Measurements from ENCODE around the gene B3GLCT. TPM values are rescaled to one million over a fixed set of nuclear protein-coding genes. Genes with fewer than 3 reads are reported as not detected.
"Not testable (repeated sequence)": the region's sequence is repeated elsewhere in the genome, so short reads cannot be mapped to it uniquely, and the experiment has no call there.

Gene B3GLCT
- total RNA-seq, 2 experiments from 2014 or later, result 4.6 to 4.7 TPM

GRCh38 chr13:31328549-31329235 lies 128.9 kb downstream of the B3GLCT start:
- Mint-ChIP-seq H3K27ac (no peak overlapping the region), H3K27me3 (no peaks in the 10 kb centered on the region), H3K9me3 (no peaks in the 10 kb centered on the region), H3K4me1 (no peaks in the 10 kb centered on the region), H3K36me3 (ENCODE audit: low read depth) (no peaks in the 10 kb centered on the region), H3K4me3 (no peak overlapping the region)
- DNase-seq, result no peak
- ChIA-PET CTCF (no interaction called here), POLR2A (no interaction called here)

GRCh38 chr13:31330236-31330635 lies 130.5 kb downstream of the B3GLCT start:
- no peak for DNase-seq
- Mint-ChIP-seq H3K4me1 (no peaks in the 10 kb centered on the region), H3K27ac (no peak overlapping the region), H3K27me3 (no peaks in the 10 kb centered on the region), H3K36me3 (ENCODE audit: low read depth) (no peaks in the 10 kb centered on the region), H3K4me3 (no peak overlapping the region), H3K9me3 (no peaks in the 10 kb centered on the region)
- ChIA-PET CTCF (no interaction called here), POLR2A (no interaction called here)

GRCh38 chr13:31331068-31331467 lies 131.3 kb downstream of the B3GLCT start:
- POLR2A ChIA-PET, result no interaction called here

GRCh38 chr13:31334547-31334946 lies 134.8 kb downstream of the B3GLCT start:
- H3K4me3 Mint-ChIP-seq, result no peak overlapping the region
- H3K4me1 Mint-ChIP-seq, result no peaks in the 10 kb centered on the region
- no peaks in the 10 kb centered on the region for H3K36me3 Mint-ChIP-seq (ENCODE audit: low read depth)
- no peaks in the 10 kb centered on the region for H3K27me3 Mint-ChIP-seq
- no peak overlapping the region for H3K27ac Mint-ChIP-seq
- ChIA-PET POLR2A (no interaction called here), CTCF (no interaction called here)
- peaks cover 3% of the 10 kb centered on the region for H3K9me3 Mint-ChIP-seq
- DNase-seq, result no peak

More at GRCh38 chr13:31331068-31331467, 131.3 kb downstream of the B3GLCT start:
- H3K36me3 Mint-ChIP-seq (ENCODE audit: low read depth), result no peaks in the 10 kb centered on the region
- DNase-seq, result no peak
- H3K4me3 Mint-ChIP-seq, result no peak overlapping the region
- H3K9me3 Mint-ChIP-seq, result no peaks in the 10 kb centered on the region
- CTCF ChIA-PET, result no interaction called here
- H3K27me3 Mint-ChIP-seq, result no peaks in the 10 kb centered on the region
- no peak overlapping the region for H3K27ac Mint-ChIP-seq
- no peaks in the 10 kb centered on the region for H3K4me1 Mint-ChIP-seq

- H3K27ac Mint-ChIP-seq, result no peak overlapping the region
- no peaks in the 10 kb centered on the region for H3K4me1 Mint-ChIP-seq
- ChIA-PET CTCF (no interaction called here), POLR2A (no interaction called here)
- H3K4me3 Mint-ChIP-seq, result no peak overlapping the region
- no peaks in the 10 kb centered on the region for H3K36me3 Mint-ChIP-seq (ENCODE audit: low read depth)
- no peak for DNase-seq
- no peaks in the 10 kb centered on the region for H3K27me3 Mint-ChIP-seq
- H3K9me3 Mint-ChIP-seq, result peaks cover 3% of the 10 kb centered on the region
These were observed 135.3 kb downstream of the B3GLCT start for GRCh38 chr13:31334994-31335557.

- H3K27ac Mint-ChIP-seq; DNase-seq; H3K4me3 Mint-ChIP-seq; H3K36me3 Mint-ChIP-seq (ENCODE audit: low read depth); H3K4me1 Mint-ChIP-seq; H3K9me3 Mint-ChIP-seq; H3K27me3 Mint-ChIP-seq; CTCF ChIA-PET; POLR2A ChIA-PET: not testable (repeated sequence)
These were observed 139.8 kb downstream of the B3GLCT start for GRCh38 chr13:31339616-31340015.

- H3K36me3 Mint-ChIP-seq (ENCODE audit: low read depth); DNase-seq; POLR2A ChIA-PET; H3K27me3 Mint-ChIP-seq; H3K27ac Mint-ChIP-seq; H3K4me1 Mint-ChIP-seq; H3K4me3 Mint-ChIP-seq; H3K9me3 Mint-ChIP-seq; CTCF ChIA-PET: not testable (repeated sequence)
These were observed 141.1 kb downstream of the B3GLCT start for GRCh38 chr13:31340848-31341247.

GRCh38 chr13:31346891-31347290 lies 147.1 kb downstream of the B3GLCT start:
- no peaks in the 10 kb centered on the region for H3K4me1 Mint-ChIP-seq
- DNase-seq, result no peak
- H3K27ac Mint-ChIP-seq, result no peak overlapping the region
- no peaks in the 10 kb centered on the region for H3K36me3 Mint-ChIP-seq (ENCODE audit: low read depth)
- H3K27me3 Mint-ChIP-seq, result peaks cover 3% of the 10 kb centered on the region
- CTCF ChIA-PET, result no interaction called here
- no peak overlapping the region for H3K4me3 Mint-ChIP-seq
- no peaks in the 10 kb centered on the region for H3K9me3 Mint-ChIP-seq
- POLR2A ChIA-PET, result no interaction called here

GRCh38 chr13:31349156-31349555 lies 149.4 kb downstream of the B3GLCT start:
- Mint-ChIP-seq H3K27ac (no peak overlapping the region), H3K27me3 (peaks cover 3% of the 10 kb centered on the region), H3K36me3 (ENCODE audit: low read depth) (no peaks in the 10 kb centered on the region), H3K4me1 (no peaks in the 10 kb centered on the region), H3K9me3 (peaks cover under 1% of the 10 kb centered on the region), H3K4me3 (no peak overlapping the region)
- ChIA-PET POLR2A (no interaction called here), CTCF (no interaction called here)
- DNase-seq, result no peak

- DNase-seq, result no peak
These were observed 150.8 kb downstream of the B3GLCT start for GRCh38 chr13:31350560-31350959.

GRCh38 chr13:31351376-31351775 lies 151.6 kb downstream of the B3GLCT start:
- H3K27ac Mint-ChIP-seq, result no peak overlapping the region
- ChIA-PET CTCF (interaction anchor here (1.4 kb wide), 1 partner anchor 115 kb away, joined by 3 read pairs; no protein-coding TSS in a partner anchor), POLR2A (no interaction called here)
- no peak overlapping the region for H3K4me3 Mint-ChIP-seq
- H3K9me3 Mint-ChIP-seq, result peaks cover 19% of the 10 kb centered on the region
- peaks cover 2% of the 10 kb centered on the region for H3K36me3 Mint-ChIP-seq (ENCODE audit: low read depth)
- peaks cover 3% of the 10 kb centered on the region for H3K27me3 Mint-ChIP-seq
- no peak for DNase-seq
- H3K4me1 Mint-ChIP-seq, result no peaks in the 10 kb centered on the region

More at GRCh38 chr13:31350560-31350959, 150.8 kb downstream of the B3GLCT start:
- H3K9me3 Mint-ChIP-seq, result peaks cover 12% of the 10 kb centered on the region
- H3K27me3 Mint-ChIP-seq, result peaks cover 3% of the 10 kb centered on the region
- POLR2A ChIA-PET, result no interaction called here
- CTCF ChIA-PET, result no interaction called here
- H3K4me3 Mint-ChIP-seq, result no peak overlapping the region
- no peak overlapping the region for H3K27ac Mint-ChIP-seq
- H3K36me3 Mint-ChIP-seq (ENCODE audit: low read depth), result peaks cover 2% of the 10 kb centered on the region
- no peaks in the 10 kb centered on the region for H3K4me1 Mint-ChIP-seq

- POLR2A ChIA-PET, result no interaction called here
- Mint-ChIP-seq H3K36me3 (ENCODE audit: low read depth) (peaks cover 2% of the 10 kb centered on the region), H3K9me3 (peaks cover 19% of the 10 kb centered on the region)
These were observed 152.7 kb downstream of the B3GLCT start for GRCh38 chr13:31352467-31352866.

GRCh38 chr13:31355001-31355400 lies 155.2 kb downstream of the B3GLCT start:
- Mint-ChIP-seq H3K4me3 (no peak overlapping the region), H3K27me3 (peaks cover 3% of the 10 kb centered on the region), H3K9me3 (peaks cover 19% of the 10 kb centered on the region), H3K27ac (no peak overlapping the region), H3K36me3 (ENCODE audit: low read depth) (peaks cover 2% of the 10 kb centered on the region), H3K4me1 (no peaks in the 10 kb centered on the region)
- ChIA-PET POLR2A (no interaction called here), CTCF (no interaction called here)
- no peak for DNase-seq

More at GRCh38 chr13:31352467-31352866, 152.7 kb downstream of the B3GLCT start:
- Mint-ChIP-seq H3K27me3 (peaks cover 3% of the 10 kb centered on the region), H3K4me3 (no peak overlapping the region), H3K4me1 (no peaks in the 10 kb centered on the region), H3K27ac (no peak overlapping the region)
- CTCF ChIA-PET, result interaction anchor here (1.4 kb wide), 1 partner anchor 116 kb away, joined by 3 read pairs; no protein-coding TSS in a partner anchor
- no peak for DNase-seq

GRCh38 chr13:31356991-31357390 lies 157.2 kb downstream of the B3GLCT start:
- peaks cover 19% of the 10 kb centered on the region for H3K9me3 Mint-ChIP-seq
- CTCF ChIA-PET, result no interaction called here
- DNase-seq, result no peak
- POLR2A ChIA-PET, result no interaction called here
- H3K27me3 Mint-ChIP-seq, result no peaks in the 10 kb centered on the region
- H3K4me3 Mint-ChIP-seq, result no peak overlapping the region
- H3K36me3 Mint-ChIP-seq (ENCODE audit: low read depth), result peaks cover 2% of the 10 kb centered on the region
- H3K27ac Mint-ChIP-seq, result no peak overlapping the region
- no peaks in the 10 kb centered on the region for H3K4me1 Mint-ChIP-seq

Measured in activated CD4-positive, alpha-beta memory T cell treated with anti-CD3 and anti-CD28 coated beads, Interleukin-2, amount 10 ng/mL, durations not matched to agents 7 days and 5 days (primary cell).